Measurements from ENCODE around the gene TRIM38. TPM values are rescaled to one million over a fixed set of nuclear protein-coding genes. Genes with fewer than 3 reads are reported as not detected.

TRIM38 gene
- polyA plus RNA-seq, 1 donor: 6.7 TPM

GRCh38 chr6:26026833-26027490, 64.4 kb downstream of the TRIM38 start:
- DNase-seq (ENCODE audit: low read depth): peak; percentile 97

- no peak for DNase-seq (ENCODE audit: low read depth)
These were observed 65.0 kb downstream of the TRIM38 start for GRCh38 chr6:26027491-26028211.

DNA sequence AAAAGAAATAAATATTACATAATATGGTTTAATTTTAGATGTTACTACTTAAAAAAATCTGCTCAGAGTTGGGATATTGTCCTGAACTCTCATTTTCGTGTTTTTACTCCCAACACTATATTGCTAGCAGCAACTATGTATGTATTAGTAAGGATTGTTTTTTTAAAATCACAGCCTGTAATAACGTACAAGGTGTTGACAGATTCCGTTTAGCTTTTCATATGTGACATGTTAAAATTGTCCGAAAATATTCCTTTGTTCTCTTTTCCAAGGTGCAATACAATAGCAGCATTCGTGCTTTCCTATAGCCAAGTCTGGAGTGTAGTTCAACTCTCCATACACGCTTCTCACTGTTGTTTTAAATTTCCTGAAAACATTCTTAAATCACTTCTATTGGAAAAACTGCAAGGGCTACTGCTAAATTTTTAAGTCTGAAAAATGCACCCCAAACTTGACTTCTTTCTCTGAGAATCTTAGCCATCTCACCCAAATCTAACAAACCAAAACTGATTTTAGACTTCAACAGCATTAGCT, 65.7 kb downstream of the TRIM38 start:
- no peak for DNase-seq (ENCODE audit: low read depth)

- no peak for DNase-seq (ENCODE audit: low read depth)
These were observed 66.4 kb downstream of the TRIM38 start for GRCh38 chr6:26028746-26029569.

DNA sequence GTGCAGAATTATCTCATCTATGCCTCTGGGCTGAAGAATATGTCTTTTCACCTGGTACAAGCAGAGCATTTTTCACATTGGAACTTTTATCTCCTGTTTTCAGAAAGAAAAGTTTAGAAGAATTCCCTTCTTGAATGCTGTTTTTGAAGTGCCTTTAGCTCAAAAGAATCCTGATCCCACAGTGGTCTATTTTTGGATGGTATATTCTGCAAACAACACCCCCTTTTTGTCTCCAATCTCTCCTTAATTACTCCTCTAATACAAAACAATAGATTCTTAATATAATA, 66.9 kb downstream of the TRIM38 start:
- no peak for DNase-seq (ENCODE audit: low read depth)

DNA sequence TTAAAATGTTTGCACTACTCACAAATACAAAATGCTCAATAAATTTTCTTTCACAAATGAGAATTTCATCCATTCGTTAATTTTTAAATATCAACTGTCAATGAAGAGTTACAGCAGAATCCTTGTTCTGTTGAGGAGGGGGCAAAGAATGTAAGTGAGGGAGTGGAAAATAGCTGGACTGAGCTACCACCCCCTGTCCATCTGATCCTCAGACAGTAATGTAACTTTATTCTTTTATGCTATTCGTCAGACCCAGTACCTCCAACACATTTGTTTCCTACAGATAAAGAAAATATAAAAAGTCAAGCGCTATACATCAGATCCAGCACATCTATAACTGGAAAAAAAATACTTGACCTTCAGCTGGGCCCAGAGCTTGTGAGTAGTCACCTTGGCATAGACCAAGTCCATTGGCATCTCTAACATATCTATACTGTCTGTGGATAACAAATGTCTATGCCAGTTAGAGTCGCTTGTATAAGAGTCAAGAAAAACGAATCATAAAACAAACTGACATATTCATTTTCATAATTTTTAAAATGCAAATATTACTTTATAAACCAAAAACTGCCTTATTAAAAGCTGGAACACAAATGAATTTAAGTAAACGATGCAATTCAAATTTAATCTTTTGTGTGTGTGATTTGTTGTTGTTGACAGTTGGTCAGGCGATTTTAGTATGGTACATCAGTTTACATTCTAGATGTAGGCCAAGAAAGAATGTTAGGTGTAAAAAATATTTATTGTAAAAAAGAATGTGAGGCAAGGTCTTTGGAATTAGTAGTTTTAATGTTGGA, 67.5 kb downstream of the TRIM38 start:
- DNase-seq (ENCODE audit: low read depth): no peak

DNA sequence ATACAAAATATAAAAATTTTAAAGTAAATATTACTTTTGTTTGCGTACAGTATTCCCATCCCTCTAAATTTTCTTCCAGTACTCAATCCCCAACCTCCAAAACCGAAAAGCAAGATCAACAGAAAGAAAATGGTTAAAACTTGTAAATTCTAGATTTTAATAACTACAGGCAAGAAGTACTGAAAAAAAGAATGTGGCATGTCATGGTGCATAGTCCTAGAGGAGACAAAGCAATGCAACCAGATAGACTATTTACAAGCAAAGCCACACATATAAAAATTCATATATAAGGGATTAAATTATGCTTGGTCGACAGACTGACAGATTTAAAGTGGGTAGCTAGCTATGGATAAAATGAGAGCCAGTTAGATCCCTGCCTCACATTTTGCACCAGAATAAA, 68.1 kb downstream of the TRIM38 start:
- no peak for DNase-seq (ENCODE audit: low read depth)

DNA sequence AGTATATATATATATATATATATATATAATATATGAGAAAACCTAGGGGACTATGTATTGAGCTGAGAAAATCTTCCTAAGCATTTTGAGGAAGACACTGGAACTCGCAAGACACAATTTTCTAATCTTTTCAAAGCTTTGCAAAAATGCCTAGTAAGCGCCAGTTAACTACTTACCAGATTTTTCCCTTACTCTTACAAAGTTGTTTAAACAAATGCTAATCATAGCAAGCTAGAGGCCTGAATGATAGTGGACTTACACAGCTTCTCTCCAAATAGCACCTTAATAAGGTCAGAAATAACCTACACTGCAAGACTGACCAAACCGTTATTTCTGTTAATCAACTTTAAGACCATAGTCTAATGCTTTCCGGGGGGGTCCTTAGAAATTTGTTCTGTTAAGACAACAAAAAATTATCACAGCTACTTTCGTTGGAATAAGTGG, 68.6 kb downstream of the TRIM38 start:
- DNase-seq (ENCODE audit: low read depth): no peak

DNA sequence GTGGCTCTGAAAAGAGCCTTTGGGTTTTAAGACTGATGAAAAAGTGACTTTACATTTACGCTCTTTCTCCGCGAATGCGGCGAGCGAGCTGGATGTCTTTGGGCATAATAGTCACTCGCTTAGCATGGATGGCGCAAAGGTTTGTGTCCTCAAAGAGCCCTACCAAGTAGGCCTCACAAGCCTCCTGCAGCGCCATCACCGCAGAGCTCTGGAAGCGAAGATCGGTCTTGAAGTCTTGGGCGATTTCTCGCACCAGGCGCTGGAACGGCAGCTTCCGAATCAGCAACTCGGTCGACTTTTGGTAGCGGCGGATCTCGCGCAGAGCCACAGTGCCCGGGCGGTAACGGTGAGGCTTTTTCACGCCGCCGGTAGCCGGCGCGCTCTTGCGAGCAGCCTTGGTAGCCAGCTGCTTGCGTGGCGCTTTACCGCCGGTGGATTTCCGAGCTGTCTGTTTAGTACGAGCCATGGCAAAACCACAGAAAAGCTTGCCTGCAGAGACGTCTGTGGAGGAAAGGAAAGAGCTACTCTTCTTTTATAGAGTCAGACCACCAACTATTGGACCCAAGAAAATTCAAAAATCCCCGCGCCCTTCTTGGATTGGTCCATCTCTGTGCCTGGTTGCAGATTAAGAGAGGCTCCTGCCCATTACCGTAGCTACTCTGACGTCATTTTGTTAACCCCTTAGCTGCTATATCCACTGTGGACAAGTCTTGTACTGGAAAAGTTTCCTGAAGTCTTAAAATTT, 69.2 kb downstream of the TRIM38 start:
- DNase-seq (ENCODE audit: low read depth): peak; percentile 97

- no peak for DNase-seq (ENCODE audit: low read depth)
These were observed 69.9 kb downstream of the TRIM38 start for GRCh38 chr6:26032340-26033084.

- DNase-seq (ENCODE audit: low read depth): peak; percentile 99
These were observed 70.7 kb downstream of the TRIM38 start for GRCh38 chr6:26033085-26033940.

DNA sequence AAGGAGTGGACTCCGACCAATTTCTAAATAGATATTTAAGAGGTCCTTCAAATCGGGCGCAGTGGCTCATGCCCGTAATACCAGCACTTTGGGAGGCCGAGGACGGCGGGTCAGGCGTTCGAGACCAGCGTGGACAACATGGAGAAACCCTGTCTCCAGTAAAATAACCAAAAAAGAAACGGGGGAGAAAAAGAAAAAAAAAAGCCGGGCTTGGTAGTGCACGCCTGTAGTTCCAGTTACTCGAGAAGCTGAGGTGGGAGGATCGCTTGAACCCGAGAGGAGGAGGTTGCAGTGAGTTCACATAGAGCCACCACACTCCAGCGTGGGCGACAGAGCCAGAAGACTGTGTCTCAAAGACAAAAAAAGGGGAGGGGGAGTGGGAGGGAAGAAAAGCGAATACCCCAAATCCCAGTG, 71.3 kb downstream of the TRIM38 start:
- no peak for DNase-seq (ENCODE audit: low read depth)

GRCh38 chr6:26034905-26035304, 72.3 kb downstream of the TRIM38 start:
- DNase-seq (ENCODE audit: low read depth): no peak

Other genes with a start within 250 kb of the TRIM38 start
- gene SLC17A4, start 208.1 kb upstream of the TRIM38 start, polyA plus RNA-seq (ENCODE audit: insufficient read length): not detected
- not detected for gene SLC17A1, start 130.8 kb upstream of the TRIM38 start, polyA plus RNA-seq (ENCODE audit: insufficient read length)
- not detected for gene SLC17A3, start 88.6 kb upstream of the TRIM38 start, polyA plus RNA-seq (ENCODE audit: insufficient read length)
- not detected for gene SLC17A2, start 32.1 kb upstream of the TRIM38 start, polyA plus RNA-seq (ENCODE audit: insufficient read length)
- 3.6 TPM for gene HFE, start 124.6 kb downstream of the TRIM38 start, polyA plus RNA-seq (ENCODE audit: insufficient read length)

All from forelimb muscle (tissue), 1 donor.